Measurements from ENCODE around the gene QRFP. TPM values are rescaled to one million over a fixed set of nuclear protein-coding genes. Genes with fewer than 3 reads are reported as not detected.

The QRFP gene
- total RNA-seq, 1 experiment from 2014 or later, result not detected

DNA sequence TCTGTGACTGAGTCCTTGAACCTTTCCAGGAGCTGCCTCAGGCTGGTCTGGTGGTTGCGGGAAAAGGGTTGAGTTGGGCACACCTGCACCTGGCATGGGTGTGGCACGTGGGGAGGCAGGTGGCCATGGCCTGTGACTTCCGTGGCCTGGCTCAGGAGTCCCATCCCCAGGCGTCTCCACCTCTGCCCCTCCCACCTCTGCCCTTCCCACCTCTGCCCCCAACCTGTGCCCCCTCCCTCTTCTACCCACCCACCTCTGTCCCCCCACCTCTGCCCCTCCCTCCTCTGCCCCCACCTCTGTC is 1.9 kb upstream of the QRFP start:
- Histone ChIP-seq H2AK5ac (ENCODE audit: insufficient read length, low read length) (no peak overlapping the region), H4K20me1 (ENCODE audit: control insufficient read depth, insufficient read depth, insufficient read length) (no peaks in the 10 kb centered on the region), H4K5ac (ENCODE audit: insufficient read length, low read depth, low read length) (no peak overlapping the region), H3K27me3 (ENCODE audit: insufficient read depth, low read length) (no peaks in the 10 kb centered on the region), H3K56ac (ENCODE audit: insufficient read length, low read depth, low read length) (no peak overlapping the region), H3K4me1 (ENCODE audit: insufficient read depth, low read length) (no peaks in the 10 kb centered on the region), H2BK120ac (ENCODE audit: low read depth, low read length, poor library complexity, severe bottlenecking) (no peak overlapping the region), H2BK20ac (ENCODE audit: low read depth, low read length, poor library complexity, severe bottlenecking) (no peak overlapping the region), H2AFZ (ENCODE audit: low read length) (no peak overlapping the region), H2BK15ac (ENCODE audit: low read depth, low read length) (no peak overlapping the region), H3K9ac (ENCODE audit: extremely low read depth, insufficient read length, low read length) (no peak overlapping the region), H3K9me3 (ENCODE audit: control insufficient read depth, low read depth, low read length) (no peaks in the 10 kb centered on the region), H3K14ac (ENCODE audit: insufficient read depth, low read length) (no peak overlapping the region; the same call in 1 of the 2 replicates), H3K18ac (ENCODE audit: insufficient read length, low read depth, low read length) (no peak overlapping the region), H2BK12ac (ENCODE audit: insufficient read length, low read depth, low read length) (no peak overlapping the region), H2BK5ac (ENCODE audit: insufficient read length, low read length) (no peak overlapping the region), H3K79me2 (ENCODE audit: insufficient read depth, low read length) (no peaks in the 10 kb centered on the region), H4K8ac (replicated peaks; ENCODE audit: insufficient read length, low read depth, low read length) (no peak overlapping the region), H3K27ac (ENCODE audit: insufficient read length, low read depth, low read length) (no peak overlapping the region), H3T11ph (ENCODE audit: low read length) (no peak overlapping the region), H3K79me1 (ENCODE audit: insufficient read depth, low read depth, low read length, poor library complexity, severe bottlenecking) (no peaks in the 10 kb centered on the region), H3K23ac (ENCODE audit: insufficient read length, low read depth, low read length) (no peak overlapping the region), H3K4me2 (ENCODE audit: insufficient read depth, insufficient read length, low read length) (no peak overlapping the region), H3K4ac (ENCODE audit: low read depth, low read length) (no peak overlapping the region), H3K23me2 (ENCODE audit: insufficient read length, low read depth, low read length, poor library complexity, severe bottlenecking) (no peaks in the 10 kb centered on the region), H4K91ac (ENCODE audit: insufficient read length, low read depth, low read length) (no peak overlapping the region)
- H3K4me1 Mint-ChIP-seq, result peaks cover 1 to 8% of the 10 kb centered on the region in 2 experiments; a peak in 1 of 4 replicates
- no CpG with 5 or more reads among the region's 4 CpGs for WGBS (ENCODE audit: extremely low coverage, insufficient read length, low lambda C conversion rate)
- TF ChIP-seq, protein P1, sequence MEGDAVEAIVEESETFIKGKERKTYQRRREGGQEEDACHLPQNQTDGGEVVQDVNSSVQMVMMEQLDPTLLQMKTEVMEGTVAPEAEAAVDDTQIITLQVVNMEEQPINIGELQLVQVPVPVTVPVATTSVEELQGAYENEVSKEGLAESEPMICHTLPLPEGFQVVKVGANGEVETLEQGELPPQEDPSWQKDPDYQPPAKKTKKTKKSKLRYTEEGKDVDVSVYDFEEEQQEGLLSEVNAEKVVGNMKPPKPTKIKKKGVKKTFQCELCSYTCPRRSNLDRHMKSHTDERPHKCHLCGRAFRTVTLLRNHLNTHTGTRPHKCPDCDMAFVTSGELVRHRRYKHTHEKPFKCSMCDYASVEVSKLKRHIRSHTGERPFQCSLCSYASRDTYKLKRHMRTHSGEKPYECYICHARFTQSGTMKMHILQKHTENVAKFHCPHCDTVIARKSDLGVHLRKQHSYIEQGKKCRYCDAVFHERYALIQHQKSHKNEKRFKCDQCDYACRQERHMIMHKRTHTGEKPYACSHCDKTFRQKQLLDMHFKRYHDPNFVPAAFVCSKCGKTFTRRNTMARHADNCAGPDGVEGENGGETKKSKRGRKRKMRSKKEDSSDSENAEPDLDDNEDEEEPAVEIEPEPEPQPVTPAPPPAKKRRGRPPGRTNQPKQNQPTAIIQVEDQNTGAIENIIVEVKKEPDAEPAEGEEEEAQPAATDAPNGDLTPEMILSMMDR (conservative IDR thresholded peaks at IDR 0.05), result no peak
- no peak for DNase-seq
- H3K9me3 Mint-ChIP-seq, result no peaks in the 10 kb centered on the region; a peak in 1 of 5 replicates
- H3K27me3 Mint-ChIP-seq (ENCODE audit: low read depth), result peaks cover 3% of the 10 kb centered on the region; the same call in 1 of the 2 replicates
- no peak overlapping the region for H3K27ac Mint-ChIP-seq
- H3K4me3 Mint-ChIP-seq, result no peak overlapping the region
- peaks cover 0 to under 1% (median 0%) of the 10 kb centered on the region in 3 experiments; a peak in 1 of 7 replicates for H3K36me3 Mint-ChIP-seq (ENCODE audit: insufficient read depth in 1 of 3, low read depth in 3 of 3)
